CD14-positive monocyte (primary cell): Measurements from ENCODE around the gene OSBPL8. TPM values are rescaled to one million over a fixed set of nuclear protein-coding genes. Genes with fewer than 3 reads are reported as not detected.

Experiments
- DNase-seq, 3 donors: peaks; one replicate each; pipeline ENCODE4 v3.0.0-alpha.2; 2011 to 2022
- H2AFZ ChIP-seq: 2 replicates; pipeline ENCODE4 v1.6.0; 2012; ENCODE audit warnings: mild to moderate bottlenecking, low read depth, low read length, inconsistent platforms; ENCODE audit not compliant: insufficient read depth, poor library complexity, severe bottlenecking
- H3K27ac ChIP-seq, 2 donors: 1 replicate in 1 of 2; 2 replicates in 1 of 2; pipeline ENCODE4 v1.5.1; 2012 to 2013; ENCODE audit warnings: low read length in 2 of 2, control low read depth in 1 of 2, inconsistent platforms in 1 of 2, low read depth in 1 of 2, mild to moderate bottlenecking in 1 of 2
- H3K27me3 ChIP-seq, 2 donors: one replicate each; pipeline versions ENCODE4 v1.6.0 to v1.6.1; 2011 to 2013; ENCODE audit warnings: low read length in 2 of 2; ENCODE audit not compliant: control insufficient read depth in 2 of 2, insufficient read depth in 2 of 2
- H3K36me3 ChIP-seq, 2 donors: replicated peaks in 1 of 2; 1 replicate in 1 of 2; 2 replicates in 1 of 2; pipeline versions ENCODE4 v1.5.1 to v1.6.1; 2012 to 2013; ENCODE audit warnings: low read length in 2 of 2, control low read depth in 1 of 2, inconsistent platforms in 1 of 2, mild to moderate bottlenecking in 1 of 2; ENCODE audit not compliant: insufficient read depth in 2 of 2, control insufficient read depth in 1 of 2
- H3K4me1 ChIP-seq, 2 donors: 1 replicate in 1 of 2; 2 replicates in 1 of 2; pipeline versions ENCODE4 v1.5.1 to v1.6.1; 2012 to 2013; ENCODE audit warnings: low read length in 2 of 2, control low read depth in 1 of 2, inconsistent platforms in 1 of 2, mild to moderate bottlenecking in 1 of 2, moderate library complexity in 1 of 2; ENCODE audit not compliant: insufficient read depth in 2 of 2, control insufficient read depth in 1 of 2
- H3K4me2 ChIP-seq: replicated peaks from 2 replicates; pipeline ENCODE3; 2012; ENCODE audit warnings: low read length, moderate library complexity, mild to moderate bottlenecking; ENCODE audit not compliant: poor library complexity, severe bottlenecking; ENCODE audit errors: extremely low read depth
- H3K4me3 ChIP-seq, 3 experiments: fragments of 200-600 bp in 1 of 3; sonication (generic) in 1 of 3; replicated peaks in 1 of 3; 1 replicate in 2 of 3; 2 replicates in 1 of 3; pipeline ENCODE4 v1.5.1; 2011 to 2013; ENCODE audit warnings: low read length in 3 of 3, mild to moderate bottlenecking in 3 of 3, control low read depth in 2 of 3, low read depth in 2 of 3, inconsistent platforms in 1 of 3, moderate library complexity in 1 of 3
- H3K79me2 ChIP-seq: 2 replicates; pipeline ENCODE4 v1.6.0; 2012; ENCODE audit warnings: mild to moderate bottlenecking, control low read depth, inconsistent platforms, low read length, moderate library complexity; ENCODE audit not compliant: insufficient read depth
- H3K9ac ChIP-seq: 2 replicates; pipeline ENCODE4 v1.6.0; 2017; ENCODE audit warnings: low read length, mild to moderate bottlenecking; ENCODE audit not compliant: insufficient read depth, poor library complexity, severe bottlenecking
- H3K9me3 ChIP-seq, 2 donors: replicated peaks in 1 of 2; 1 replicate in 1 of 2; 2 replicates in 1 of 2; pipeline versions ENCODE4 v1.5.1 to v1.6.1; 2012 to 2013; ENCODE audit warnings: low read length in 2 of 2, control low read depth in 1 of 2; ENCODE audit not compliant: control insufficient read depth in 1 of 2, insufficient read depth in 1 of 2
- H4K20me1 ChIP-seq: 2 replicates; pipeline ENCODE4 v1.6.0; 2012; ENCODE audit warnings: mild to moderate bottlenecking, low read length, control low read depth, moderate library complexity; ENCODE audit not compliant: insufficient read depth
- H3K27ac Mint-ChIP-seq, 7 donors: one replicate each; pipeline ENCODE4 v1.8.0; 2020; ENCODE audit warnings: mild to moderate bottlenecking in 7 of 7, mixed read lengths in 7 of 7, moderate library complexity in 6 of 7, inconsistent platforms in 2 of 7
- H3K27me3 Mint-ChIP-seq, 3 donors: one replicate each; pipeline ENCODE4 v1.8.0; 2021 to 2022; ENCODE audit warnings: low read depth in 3 of 3, mild to moderate bottlenecking in 3 of 3, mixed read lengths in 3 of 3, moderate library complexity in 3 of 3, inconsistent platforms in 1 of 3
- H3K36me3 Mint-ChIP-seq, 2 donors: one replicate each; pipeline ENCODE4 v1.8.0; 2020; ENCODE audit warnings: mixed read lengths in 2 of 2, inconsistent platforms in 1 of 2, mild to moderate bottlenecking in 1 of 2
- H3K4me1 Mint-ChIP-seq: one replicate; pipeline ENCODE4 v1.8.0; 2020; ENCODE audit warnings: mild to moderate bottlenecking, mixed read lengths
- H3K4me3 Mint-ChIP-seq, 2 donors: one replicate each; pipeline ENCODE4 v1.8.0; 2020; ENCODE audit warnings: mild to moderate bottlenecking in 2 of 2, mixed read lengths in 2 of 2, moderate library complexity in 1 of 2
- H3K9me3 Mint-ChIP-seq, 7 donors: one replicate each; pipeline ENCODE4 v1.8.0; 2020 to 2022; ENCODE audit warnings: mixed read lengths in 7 of 7, mild to moderate bottlenecking in 6 of 7, moderate library complexity in 6 of 7, inconsistent platforms in 2 of 7
- WGBS: methylation state at CpG from one replicate; pipeline ENCODE4 v1.1.5; 2013; ENCODE audit warnings: missing lambda C conversion rate; ENCODE audit not compliant: insufficient coverage; 5-methylcytosine and 5-hydroxymethylcytosine counted together
- intact Hi-C, 2 donors: fragments of 100-400 bp; cut with micrococcal nuclease; formaldehyde crosslinking; loops; one replicate each; pipeline versions ENCODE4 v1.15.0 to v1.15.1; 2023
- polyA plus RNA-seq, 3 donors: library from polyadenylated mRNA; depleted of rRNA in 1 of 3; unstranded in 2 of 3; stranded (reverse) in 1 of 3; fragments of 300-500 nt in 2 of 3; fragments of >200 nt in 1 of 3; fragmentation: Illumina TruSeq in 2 of 3; gene quantifications; 1 replicate in 2 of 3; 2 replicates in 1 of 3; pipeline ENCODE4 v1.2.3, GENCODE V29; 2012 to 2021
- TF ChIP-seq, protein P1 (sequence below): fragments of 200-600 bp; IDR thresholded peaks from one replicate; pipeline ENCODE4 v1.8.0; 2022; ENCODE audit warnings: antibody characterized with exemption, mild to moderate bottlenecking

Gene OSBPL8
- polyA plus RNA-seq, 3 donors = 25.3 to 167 (median 147) TPM

DNA sequence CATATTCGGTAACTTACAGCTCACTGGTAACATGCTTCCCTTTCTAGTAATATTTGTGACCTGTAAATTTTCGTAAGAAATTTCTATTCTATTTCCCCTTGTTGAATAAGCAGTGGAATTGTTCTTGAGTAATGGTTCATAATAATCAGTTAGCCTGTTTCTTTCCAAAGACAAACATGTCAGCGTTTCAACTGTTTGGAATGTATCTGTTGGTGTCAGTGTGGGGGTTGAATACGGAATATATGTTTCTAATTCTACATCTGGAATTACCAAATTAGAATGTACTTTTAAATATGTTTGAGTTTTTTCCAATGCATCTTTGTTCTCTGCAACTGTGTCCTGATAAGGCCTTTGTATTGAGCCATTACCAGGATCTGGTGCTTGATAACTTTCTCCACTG lies 213.3 kb downstream of the OSBPL8 start:
- Histone ChIP-seq H3K36me3 (no peaks in the 10 kb centered on the region), H2AFZ (no peak overlapping the region), H3K9me3 (no peaks in the 10 kb centered on the region), H3K79me2 (peaks cover 12% of the 10 kb centered on the region), H4K20me1 (no peaks in the 10 kb centered on the region), H3K4me2 (no peak overlapping the region), H3K4me3 (no peak overlapping the region), H3K27ac (no peak overlapping the region), H3K27me3 (no peaks in the 10 kb centered on the region), H3K4me1 (peaks cover 14 to 22% of the 10 kb centered on the region in 2 donors), H3K9ac (no peak overlapping the region)
- Mint-ChIP-seq H3K36me3 (peaks cover 6 to 18% of the 10 kb centered on the region in 2 donors), H3K27ac (peak overlapping the region in 1 of 7 donors; percentile 25), H3K4me1 (peaks cover 24% of the 10 kb centered on the region), H3K4me3 (no peak overlapping the region), H3K9me3 (no peaks in the 10 kb centered on the region), H3K27me3 (peaks cover 0 to 6% (median 0%) of the 10 kb centered on the region in 3 donors)
- TF ChIP-seq, protein P1, sequence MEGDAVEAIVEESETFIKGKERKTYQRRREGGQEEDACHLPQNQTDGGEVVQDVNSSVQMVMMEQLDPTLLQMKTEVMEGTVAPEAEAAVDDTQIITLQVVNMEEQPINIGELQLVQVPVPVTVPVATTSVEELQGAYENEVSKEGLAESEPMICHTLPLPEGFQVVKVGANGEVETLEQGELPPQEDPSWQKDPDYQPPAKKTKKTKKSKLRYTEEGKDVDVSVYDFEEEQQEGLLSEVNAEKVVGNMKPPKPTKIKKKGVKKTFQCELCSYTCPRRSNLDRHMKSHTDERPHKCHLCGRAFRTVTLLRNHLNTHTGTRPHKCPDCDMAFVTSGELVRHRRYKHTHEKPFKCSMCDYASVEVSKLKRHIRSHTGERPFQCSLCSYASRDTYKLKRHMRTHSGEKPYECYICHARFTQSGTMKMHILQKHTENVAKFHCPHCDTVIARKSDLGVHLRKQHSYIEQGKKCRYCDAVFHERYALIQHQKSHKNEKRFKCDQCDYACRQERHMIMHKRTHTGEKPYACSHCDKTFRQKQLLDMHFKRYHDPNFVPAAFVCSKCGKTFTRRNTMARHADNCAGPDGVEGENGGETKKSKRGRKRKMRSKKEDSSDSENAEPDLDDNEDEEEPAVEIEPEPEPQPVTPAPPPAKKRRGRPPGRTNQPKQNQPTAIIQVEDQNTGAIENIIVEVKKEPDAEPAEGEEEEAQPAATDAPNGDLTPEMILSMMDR = no peak
- WGBS = no CpG with 5 or more reads among the region's 4 CpGs
- no peak for DNase-seq
- intact Hi-C loops = loop anchor here (10.0 kb wide), 2 partner anchors 109 to 261 kb away; partner anchors contain the start of gene NAP1L1 (in 1 of the 2)

DNA sequence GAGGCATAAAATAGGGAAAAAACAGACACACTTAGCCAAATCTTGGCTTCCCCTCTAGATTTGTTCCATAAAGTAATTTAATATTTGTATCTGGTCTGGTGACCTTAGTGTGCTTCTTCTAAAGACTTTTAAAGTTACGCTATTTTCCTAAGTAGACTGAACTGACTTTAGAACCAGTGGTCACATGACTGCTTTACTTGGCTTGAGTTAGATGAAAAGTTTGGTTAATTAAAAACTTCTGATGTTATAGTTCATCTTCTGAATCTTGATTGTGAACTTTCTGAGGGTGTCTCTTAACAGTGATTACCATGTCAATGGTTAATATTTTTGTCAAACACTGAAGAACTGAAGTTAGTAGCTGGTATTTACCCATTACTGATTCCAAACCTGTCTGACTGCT lies 214.0 kb downstream of the OSBPL8 start:
- H3K27ac ChIP-seq = no peak overlapping the region

More for the DNA sequence above, 214.0 kb downstream of the OSBPL8 start:
- peaks cover 31% of the 10 kb centered on the region for H3K4me1 Mint-ChIP-seq
- intact Hi-C loops = loop anchor here (10.0 kb wide), 2 partner anchors 109 to 261 kb away; partner anchors contain the start of gene NAP1L1 (in 1 of the 2)
- Histone ChIP-seq H3K4me2 (no peak overlapping the region), H3K36me3 (no peaks in the 10 kb centered on the region), H3K27me3 (no peaks in the 10 kb centered on the region), H3K9me3 (no peaks in the 10 kb centered on the region), H3K4me1 (peaks cover 14 to 22% of the 10 kb centered on the region in 2 donors), H2AFZ (no peak overlapping the region), H3K79me2 (peaks cover 12% of the 10 kb centered on the region), H3K4me3 (no peak overlapping the region), H4K20me1 (no peaks in the 10 kb centered on the region), H3K9ac (no peak overlapping the region)
- no peak for DNase-seq
- H3K27ac Mint-ChIP-seq = no peak overlapping the region
- 100% methylated on average over 1 of the region's 1 CpG for WGBS
- H3K9me3 Mint-ChIP-seq = peaks cover 0 to under 1% (median 0%) of the 10 kb centered on the region in 7 donors
- peaks cover 0 to 6% (median 0%) of the 10 kb centered on the region in 3 donors for H3K27me3 Mint-ChIP-seq
- peaks cover 0 to 12% of the 10 kb centered on the region in 2 donors for H3K36me3 Mint-ChIP-seq
- TF ChIP-seq, protein P1 = no peak
- no peak overlapping the region for H3K4me3 Mint-ChIP-seq
